Effector memory CD8-positive, alpha-beta T cell (primary cell): ENCODE measurements around the gene NKD1.
A peak's percentile ranks its signal among the peaks of the same experiment; 100 is the strongest.

Experiments used
- ATAC-seq: fragments of 150-1000 bp; cut with Tn5 transposase; replicated peaks from 2 replicates; pipeline ENCODE4 v1.10.0; 2021; ENCODE audit warnings: mild to moderate bottlenecking, moderate library complexity
- DNase-seq, 3 experiments: peaks; one replicate each; pipeline ENCODE4 v3.0.0; 2021
- H3K27ac Mint-ChIP-seq, 2 donors: one replicate each; pipeline ENCODE4 v1.8.0; 2022; ENCODE audit warnings: mild to moderate bottlenecking in 2 of 2, mixed read lengths in 2 of 2, moderate library complexity in 2 of 2
- H3K27me3 Mint-ChIP-seq, 2 donors: one replicate each; pipeline ENCODE4 v1.8.0; 2022; ENCODE audit warnings: mixed read lengths in 2 of 2
- H3K36me3 Mint-ChIP-seq: one replicate; pipeline ENCODE4 v1.8.0; 2022; ENCODE audit warnings: mild to moderate bottlenecking, moderate library complexity, mixed read lengths; ENCODE audit not compliant: insufficient read depth
- H3K4me1 Mint-ChIP-seq, 2 donors: one replicate each; pipeline ENCODE4 v1.8.0; 2022; ENCODE audit warnings: low read depth in 2 of 2, mixed read lengths in 2 of 2
- H3K4me3 Mint-ChIP-seq, 2 donors: one replicate each; pipeline ENCODE4 v1.8.0; 2022; ENCODE audit warnings: mild to moderate bottlenecking in 2 of 2, mixed read lengths in 2 of 2, moderate library complexity in 2 of 2
- H3K9me3 Mint-ChIP-seq, 2 donors: one replicate each; pipeline ENCODE4 v1.8.0; 2022; ENCODE audit warnings: mixed read lengths in 2 of 2

Gene NKD1

DNA sequence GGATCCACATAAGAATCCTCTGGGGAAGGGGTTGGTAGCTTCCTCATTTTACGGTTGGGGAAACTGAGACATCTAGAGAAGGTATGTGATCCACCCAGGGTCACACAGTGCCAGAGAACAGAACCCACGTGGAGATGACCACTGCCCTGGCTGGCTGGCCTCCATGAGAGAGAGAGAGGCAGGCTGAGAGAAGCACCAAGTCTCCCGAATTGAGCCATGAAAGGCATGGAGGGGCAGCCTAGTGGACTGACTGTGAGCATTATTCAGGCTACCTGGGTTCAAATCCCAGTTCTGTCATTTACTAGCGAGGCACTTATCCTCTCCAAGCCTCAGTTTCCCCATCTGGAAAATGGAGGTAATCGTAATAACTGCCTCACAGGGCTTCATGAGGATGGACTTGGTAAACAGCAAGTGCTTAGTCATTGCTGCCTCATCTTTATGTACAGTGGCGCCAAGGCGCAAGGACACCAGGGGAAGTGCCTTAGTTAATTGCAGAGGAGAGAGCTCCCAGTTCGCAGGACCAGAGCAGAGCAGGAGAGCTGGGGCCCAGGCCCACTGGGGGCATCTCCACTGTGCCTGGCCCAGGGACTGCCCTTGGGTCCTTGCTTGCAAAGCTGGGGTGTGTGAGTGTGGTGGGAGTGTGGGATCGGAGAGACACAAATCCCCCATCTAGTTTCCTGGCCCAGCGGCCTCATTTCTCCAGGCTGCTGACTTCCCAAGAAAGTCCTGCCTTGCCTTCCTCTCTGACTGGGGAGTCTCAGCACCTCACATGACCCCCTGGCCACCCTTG is 71.7 kb downstream of the NKD1 start:
- H3K4me3 Mint-ChIP-seq, result no peak overlapping the region
- no peak overlapping the region for H3K27ac Mint-ChIP-seq
- DNase-seq, result no peak
- H3K4me1 Mint-ChIP-seq, result no peaks in the 10 kb centered on the region
- no peaks in the 10 kb centered on the region for H3K9me3 Mint-ChIP-seq
- ATAC-seq, result no peak
- H3K27me3 Mint-ChIP-seq, result no peaks in the 10 kb centered on the region
- H3K36me3 Mint-ChIP-seq, result no peaks in the 10 kb centered on the region

DNA sequence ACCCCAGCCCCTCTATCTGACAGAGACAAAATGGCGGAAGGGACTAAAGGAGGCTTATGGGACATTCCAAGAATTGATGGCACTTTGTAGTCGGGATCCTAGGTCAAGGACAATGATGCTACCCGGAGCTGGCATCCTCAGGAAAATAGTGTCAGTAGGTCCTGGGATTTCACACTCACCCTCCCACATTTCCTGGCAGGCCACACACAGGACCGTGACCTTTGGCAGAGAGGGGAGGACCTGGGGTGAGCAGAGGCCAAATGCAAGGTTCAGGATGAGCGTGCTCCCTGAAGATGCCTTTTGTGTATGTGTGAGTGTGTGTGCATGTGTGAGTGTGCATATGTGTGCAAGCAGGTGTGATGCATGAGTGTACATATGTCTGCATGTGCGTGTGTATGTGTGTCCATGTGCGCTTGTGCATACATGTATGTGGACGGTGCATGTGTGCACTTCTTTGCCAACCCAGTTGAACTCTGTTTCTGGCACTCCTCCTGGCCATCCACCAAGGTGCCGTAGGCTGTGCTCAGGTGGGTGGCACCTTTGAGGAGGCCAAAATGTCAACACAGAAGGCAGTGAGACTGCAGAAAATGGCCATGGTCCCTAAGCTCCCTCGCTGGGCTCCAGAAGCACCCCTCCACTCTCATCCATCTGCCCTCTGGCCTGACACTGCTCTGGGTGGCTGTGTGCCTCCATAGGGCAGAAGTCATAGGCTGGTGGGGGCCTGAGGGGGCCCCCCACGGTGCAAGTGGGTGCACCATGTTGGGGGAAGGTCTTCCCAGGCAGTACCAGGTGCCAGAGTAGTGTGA is 72.7 kb downstream of the NKD1 start:
- H3K27ac Mint-ChIP-seq, result no peak overlapping the region
- no peaks in the 10 kb centered on the region for H3K27me3 Mint-ChIP-seq
- H3K4me3 Mint-ChIP-seq, result no peak overlapping the region
- ATAC-seq, result no peak
- H3K9me3 Mint-ChIP-seq, result no peaks in the 10 kb centered on the region
- peaks cover 0 to 2% of the 10 kb centered on the region in 2 donors for H3K4me1 Mint-ChIP-seq
- DNase-seq, result no peak
- no peaks in the 10 kb centered on the region for H3K36me3 Mint-ChIP-seq

DNA sequence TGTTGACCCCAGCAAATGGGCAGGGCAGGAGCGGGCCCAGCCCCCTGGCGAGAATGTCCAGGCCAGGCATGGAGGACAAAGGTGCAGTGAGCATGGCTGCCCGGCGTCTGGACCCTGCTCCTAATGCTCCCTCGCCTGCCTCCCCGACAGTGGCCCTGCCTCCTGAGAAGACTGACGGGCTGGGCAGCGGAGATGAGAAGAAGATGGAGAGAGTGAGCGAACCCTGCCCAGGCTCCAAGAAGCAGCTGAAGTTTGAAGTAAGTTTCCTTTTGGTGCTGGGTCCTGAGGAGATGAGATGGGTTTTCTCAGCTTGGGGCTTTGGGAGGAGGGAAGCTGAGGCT is 73.2 kb downstream of the NKD1 start:
- no peaks in the 10 kb centered on the region for H3K9me3 Mint-ChIP-seq
- no peak for ATAC-seq
- DNase-seq, result no peak
- no peaks in the 10 kb centered on the region for H3K36me3 Mint-ChIP-seq
- H3K27me3 Mint-ChIP-seq, result no peaks in the 10 kb centered on the region
- H3K27ac Mint-ChIP-seq, result no peak overlapping the region
- no peak overlapping the region for H3K4me3 Mint-ChIP-seq
- H3K4me1 Mint-ChIP-seq, result peaks cover 0 to 2% of the 10 kb centered on the region in 2 donors

DNA sequence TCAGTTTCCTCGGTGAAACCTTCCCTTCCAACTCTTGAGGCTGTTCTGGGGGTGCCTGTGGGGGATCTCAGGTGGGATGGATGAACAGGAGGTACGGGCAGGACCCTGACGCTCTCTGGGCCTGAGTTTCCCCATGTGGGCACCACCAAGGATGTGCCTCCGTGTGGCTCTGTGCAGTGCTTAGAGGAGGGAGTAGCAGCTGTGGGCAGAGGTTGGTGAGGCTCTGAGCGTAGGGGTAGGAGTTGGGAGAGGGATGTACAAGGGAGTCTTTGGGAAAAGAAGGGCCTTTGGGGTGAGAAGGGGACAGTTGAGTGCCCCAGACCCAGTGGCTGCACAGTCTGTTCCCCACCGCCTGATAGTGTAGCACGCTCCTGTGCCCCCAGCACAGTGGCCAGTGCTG is 73.8 kb downstream of the NKD1 start:
- no peaks in the 10 kb centered on the region for H3K36me3 Mint-ChIP-seq
- H3K27me3 Mint-ChIP-seq, result no peaks in the 10 kb centered on the region
- DNase-seq, result no peak
- H3K27ac Mint-ChIP-seq, result no peak overlapping the region
- H3K4me1 Mint-ChIP-seq, result peaks cover 5 to 7% of the 10 kb centered on the region in 2 donors
- H3K9me3 Mint-ChIP-seq, result no peaks in the 10 kb centered on the region
- no peak overlapping the region for H3K4me3 Mint-ChIP-seq
- ATAC-seq, result no peak

DNA sequence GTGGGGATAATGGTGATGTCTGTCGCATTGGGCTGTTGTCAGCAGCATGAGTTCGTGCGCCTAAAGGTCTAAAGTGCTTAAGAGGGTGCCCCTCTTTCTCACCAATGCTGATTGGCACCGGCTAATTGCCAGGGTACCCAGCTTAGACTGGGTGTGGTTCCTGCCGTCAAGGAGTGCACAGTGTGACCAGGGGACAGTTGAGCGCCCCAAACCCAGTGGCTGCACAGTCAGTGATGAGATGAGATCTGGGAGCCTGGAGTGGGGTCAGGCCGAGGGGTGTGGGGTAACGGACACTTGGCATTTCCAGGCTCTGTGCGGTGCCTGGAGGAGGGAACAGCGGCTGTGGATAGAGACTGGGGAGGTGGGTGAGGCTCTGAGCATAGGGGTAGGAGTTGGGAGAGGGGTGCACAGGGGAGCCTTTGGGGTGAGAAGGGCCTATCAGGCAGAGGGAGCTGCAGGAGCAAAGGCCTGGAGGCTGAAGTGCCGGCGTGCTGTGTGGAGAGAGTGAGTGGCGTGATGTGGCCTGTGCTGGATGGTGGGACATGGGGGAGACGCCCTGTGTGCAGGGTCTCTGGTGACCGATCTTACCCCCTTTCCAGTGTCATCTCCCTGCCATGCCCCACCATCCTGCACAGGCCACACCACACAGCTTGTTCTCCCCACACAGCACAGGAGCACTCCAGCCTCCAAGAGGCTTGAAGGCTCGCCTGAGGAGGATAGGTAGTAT is 74.6 kb downstream of the NKD1 start:
- Mint-ChIP-seq H3K4me1 (peaks cover 11 to 15% of the 10 kb centered on the region in 2 donors), H3K27me3 (no peaks in the 10 kb centered on the region), H3K36me3 (no peaks in the 10 kb centered on the region), H3K27ac (no peak overlapping the region), H3K9me3 (no peaks in the 10 kb centered on the region), H3K4me3 (no peak overlapping the region)
- DNase-seq, result no peak
- no peak for ATAC-seq

DNA sequence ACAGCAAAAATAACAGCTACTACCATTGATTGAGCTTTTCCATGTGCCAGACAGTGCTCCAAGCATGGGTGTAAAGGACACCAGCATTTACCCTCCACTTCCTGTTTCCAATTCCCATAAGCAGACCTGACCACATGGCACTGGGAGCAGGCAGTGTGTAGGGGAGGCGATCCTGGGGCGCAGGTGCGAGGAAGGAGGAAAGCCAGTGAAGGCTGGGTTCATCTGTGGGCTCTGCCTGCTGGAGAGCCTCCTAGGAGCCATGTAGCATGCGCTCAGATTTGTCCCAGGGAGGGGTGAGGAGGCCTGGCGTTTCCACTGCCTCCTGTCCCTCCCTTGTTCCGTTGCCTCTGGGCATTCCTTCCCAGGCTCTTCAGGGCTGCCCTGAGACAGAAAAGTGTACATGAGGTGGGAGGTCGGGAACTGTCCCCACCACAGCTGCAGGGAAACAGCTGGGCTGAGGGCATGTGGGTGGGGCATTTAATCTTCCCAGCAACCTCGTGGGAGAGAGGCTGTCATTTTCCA is 76.3 kb downstream of the NKD1 start:
- Mint-ChIP-seq H3K4me1 (peaks cover 11 to 15% of the 10 kb centered on the region in 2 donors), H3K27me3 (no peaks in the 10 kb centered on the region), H3K9me3 (no peaks in the 10 kb centered on the region), H3K4me3 (no peak overlapping the region), H3K36me3 (no peaks in the 10 kb centered on the region), H3K27ac (no peak overlapping the region)
- no peak for DNase-seq
- ATAC-seq, result no peak

DNA sequence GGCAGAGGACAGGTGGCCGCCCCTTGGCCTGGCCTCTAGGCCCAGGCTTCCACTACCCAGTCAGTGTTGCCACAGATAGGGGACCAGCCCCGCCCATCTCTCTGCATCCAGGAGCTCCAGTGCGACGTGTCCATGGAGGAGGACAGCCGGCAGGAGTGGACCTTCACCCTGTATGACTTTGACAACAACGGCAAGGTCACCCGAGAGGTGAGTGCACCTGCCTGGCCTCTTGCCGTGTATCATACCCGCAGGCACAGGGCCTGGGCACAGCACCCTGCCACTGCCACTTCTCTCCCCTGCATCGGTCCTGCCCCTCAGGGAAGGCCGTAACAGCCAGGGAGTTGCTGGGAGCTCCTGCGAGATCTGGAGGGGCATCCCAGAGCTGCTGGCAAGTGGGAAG is 77.2 kb downstream of the NKD1 start:
- Mint-ChIP-seq H3K27ac (no peak overlapping the region), H3K27me3 (no peaks in the 10 kb centered on the region), H3K4me3 (no peak overlapping the region), H3K36me3 (no peaks in the 10 kb centered on the region), H3K9me3 (no peaks in the 10 kb centered on the region), H3K4me1 (peaks cover 11 to 15% of the 10 kb centered on the region in 2 donors)
- DNase-seq, result no peak
- no peak for ATAC-seq

DNA sequence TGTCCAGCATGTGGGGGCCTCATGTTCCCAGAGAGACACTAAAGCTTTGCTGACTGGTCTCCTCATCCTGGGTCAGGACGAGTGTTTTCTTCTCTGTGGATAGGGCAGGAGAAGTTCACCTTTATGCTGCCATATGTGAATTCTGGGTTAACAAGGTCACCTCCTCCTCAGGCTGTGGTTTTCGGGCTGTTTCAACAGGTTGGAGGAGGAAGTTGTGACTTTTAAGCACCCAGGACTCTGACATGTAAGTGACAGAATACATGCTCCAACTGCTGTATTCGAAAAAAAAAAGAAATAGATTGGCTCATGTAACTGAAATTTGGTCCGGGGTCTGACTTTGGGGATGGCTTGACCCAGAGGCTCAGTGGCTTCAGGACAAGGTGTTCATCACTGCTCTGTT is 78.7 kb downstream of the NKD1 start:
- Mint-ChIP-seq H3K9me3 (no peaks in the 10 kb centered on the region), H3K27me3 (no peaks in the 10 kb centered on the region), H3K4me1 (peaks cover 11 to 15% of the 10 kb centered on the region in 2 donors), H3K36me3 (no peaks in the 10 kb centered on the region), H3K27ac (peak overlapping the region; percentile 3 to 85), H3K4me3 (peak overlapping the region; percentile 40 to 71)
- DNase-seq, result no peak
- peak; percentile 45 for ATAC-seq

DNA sequence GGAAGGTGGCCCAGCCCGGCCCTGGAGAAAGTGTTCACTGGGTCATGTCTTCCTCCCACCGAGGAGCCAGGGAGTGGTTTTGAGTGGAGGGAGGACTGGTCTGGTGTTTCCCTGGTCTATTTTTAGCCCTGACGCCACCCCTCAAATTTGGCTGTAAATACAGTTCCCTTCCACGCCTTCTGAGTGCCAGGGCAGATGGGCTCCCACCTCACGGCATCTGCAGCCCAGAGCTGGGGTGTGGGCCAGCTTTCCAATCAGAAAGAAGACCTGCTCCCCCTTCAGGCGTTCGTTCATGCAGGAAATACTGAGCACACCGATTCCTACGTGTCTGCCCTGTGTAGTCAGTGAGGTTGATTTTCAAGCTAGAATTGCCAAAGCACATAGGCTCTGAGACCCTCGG is 79.2 kb downstream of the NKD1 start:
- peak in 2 of 3 experiments; percentile 7 to 11 for DNase-seq
- Mint-ChIP-seq H3K27ac (peak overlapping the region; percentile 83 to 85), H3K36me3 (no peaks in the 10 kb centered on the region), H3K4me1 (peaks cover 11 to 15% of the 10 kb centered on the region in 2 donors), H3K27me3 (no peaks in the 10 kb centered on the region), H3K4me3 (peak overlapping the region; percentile 40 to 71), H3K9me3 (no peaks in the 10 kb centered on the region)
- peak; percentile 68 for ATAC-seq

DNA sequence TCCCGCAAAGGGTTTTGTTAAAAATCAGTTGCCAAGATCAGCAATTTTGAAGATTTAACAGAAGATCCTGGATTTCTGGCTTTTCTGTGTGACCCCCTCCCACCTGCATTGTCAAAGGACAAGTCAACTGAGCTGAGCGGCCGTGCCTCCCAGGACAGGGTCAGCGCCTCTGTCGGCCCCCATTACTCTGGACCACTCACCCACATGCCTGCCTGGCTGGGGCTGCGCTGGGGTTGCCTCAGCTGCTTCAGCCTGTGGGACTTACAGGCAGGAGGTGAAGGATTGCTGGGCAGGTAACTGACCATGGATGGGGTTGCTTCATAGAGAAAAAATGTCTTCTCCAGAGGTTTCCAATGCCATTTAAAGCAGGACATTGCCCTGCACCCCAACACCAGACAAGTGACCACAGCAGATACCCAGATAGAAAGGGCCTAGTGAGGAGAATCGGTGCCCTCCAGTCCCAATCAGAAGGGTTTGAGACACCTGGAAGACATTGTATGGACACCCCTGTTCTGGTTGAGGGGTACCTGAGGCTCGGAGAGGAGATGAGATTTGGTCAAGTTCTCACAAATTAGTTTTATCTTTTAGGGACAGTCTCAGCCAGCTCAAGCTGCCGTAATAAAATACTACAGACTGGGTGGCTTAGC is 80.1 kb downstream of the NKD1 start:
- no peak for ATAC-seq
- Mint-ChIP-seq H3K9me3 (no peaks in the 10 kb centered on the region), H3K4me3 (no peak overlapping the region), H3K4me1 (peaks cover 11 to 15% of the 10 kb centered on the region in 2 donors), H3K36me3 (no peaks in the 10 kb centered on the region), H3K27ac (peak overlapping the region in 1 of 2 donors; percentile 83), H3K27me3 (no peaks in the 10 kb centered on the region)
- DNase-seq, result no peak

DNA sequence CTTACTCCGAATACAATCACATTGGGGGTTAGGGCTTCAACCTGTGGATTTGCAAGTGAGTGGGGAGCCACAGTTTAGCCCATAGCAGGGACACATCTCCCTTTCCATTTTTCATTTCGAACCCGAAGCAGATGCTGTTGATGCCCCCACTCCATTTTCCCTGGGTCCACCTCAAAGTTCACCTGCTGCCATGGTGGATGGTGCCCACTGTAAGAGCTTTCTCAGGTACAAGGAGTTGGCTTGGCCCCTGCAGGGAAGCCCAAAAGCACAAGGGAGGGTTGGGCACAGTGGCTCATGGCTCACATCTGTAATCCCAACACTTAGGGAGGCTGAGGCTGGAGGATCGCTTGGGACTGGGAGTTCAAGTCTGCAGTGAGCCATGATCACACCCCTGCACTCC is 81.1 kb downstream of the NKD1 start:
- ATAC-seq (no peak), DNase-seq (no peak)
- no peaks in the 10 kb centered on the region for H3K9me3 Mint-ChIP-seq
- H3K27ac Mint-ChIP-seq, result peak overlapping the region in 1 of 2 donors; percentile 82
- H3K27me3 Mint-ChIP-seq, result no peaks in the 10 kb centered on the region
- H3K4me3 Mint-ChIP-seq, result no peak overlapping the region
- H3K4me1 Mint-ChIP-seq, result peaks cover 11 to 15% of the 10 kb centered on the region in 2 donors
- no peaks in the 10 kb centered on the region for H3K36me3 Mint-ChIP-seq

DNA sequence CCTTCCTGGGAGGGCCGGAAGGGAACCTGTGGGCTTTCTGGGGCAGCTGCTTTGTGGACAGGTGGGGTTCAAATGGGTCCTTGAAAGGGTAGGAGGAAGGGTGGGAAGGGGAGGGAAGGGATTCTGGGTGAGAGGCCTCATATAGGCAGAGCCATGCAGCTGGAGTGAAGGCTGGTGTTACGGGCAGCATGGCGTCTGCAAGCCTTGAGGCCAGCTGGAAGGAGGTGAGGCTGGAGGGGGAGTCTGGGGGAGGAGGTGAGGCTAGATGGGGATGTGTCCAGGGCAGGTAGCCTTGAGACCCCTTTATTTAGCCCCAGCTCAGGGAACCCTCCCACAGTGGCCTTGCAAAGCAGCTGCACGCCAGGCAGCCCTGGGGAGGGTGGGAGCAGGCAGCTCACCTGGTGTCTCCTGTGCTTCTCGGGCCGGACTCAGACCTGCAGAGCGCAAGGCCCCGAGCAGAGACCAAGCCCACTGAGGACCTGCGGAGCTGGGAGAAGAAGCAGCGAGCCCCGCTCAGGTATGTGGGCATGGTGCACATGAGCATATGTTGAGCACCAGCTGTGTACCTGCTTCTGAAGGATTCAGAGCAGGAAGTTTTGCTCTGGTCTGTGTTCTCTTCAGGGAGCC is 82.3 kb downstream of the NKD1 start:
- DNase-seq (no peak), ATAC-seq (no peak)
- Mint-ChIP-seq H3K4me1 (peaks cover 11 to 12% of the 10 kb centered on the region in 2 donors), H3K27me3 (no peaks in the 10 kb centered on the region), H3K4me3 (no peak overlapping the region), H3K36me3 (no peaks in the 10 kb centered on the region), H3K27ac (no peak overlapping the region), H3K9me3 (no peaks in the 10 kb centered on the region)
